HEK293T (cell line): ENCODE data around the gene FOXO3.

Experiments
- CTCF ChIA-PET: fragments of 350-600 bp; formaldehyde crosslinking; extraction: SDS; loops from one replicate; lab custom pipeline; 2021; ENCODE audit warnings: antibody characterized with exemption, inconsistent platforms; lab: Yijun Ruan, JAX
- POLR2A ChIA-PET: fragments of 350-600 bp; formaldehyde crosslinking; extraction: SDS; loops from one replicate; lab custom pipeline; 2020; ENCODE audit warnings: antibody characterized with exemption, inconsistent platforms; lab: Yijun Ruan, JAX
- DNase-seq: peaks from one replicate; pipeline ENCODE4 v3.0.0; 2012; ENCODE audit warnings: mixed read lengths; ENCODE audit errors: extremely low spot score
- ARNT ChIP-seq: fragments of 450-650 bp; IDR thresholded peaks from 2 replicates; pipeline ENCODE4 v1.6.1; 2017; ENCODE audit warnings: mild to moderate bottlenecking
- BHLHE40 ChIP-seq: fragments of 450-650 bp; IDR thresholded peaks from 2 replicates; pipeline ENCODE4 v1.6.1; 2016; ENCODE audit warnings: mild to moderate bottlenecking, moderate library complexity, borderline replicate concordance
- CTBP1 ChIP-seq: fragments of 450-650 bp; IDR thresholded peaks from 2 replicates; pipeline ENCODE4 v1.6.1; 2016; ENCODE audit warnings: borderline replicate concordance
- ELF4 ChIP-seq: fragments of 450-650 bp; IDR thresholded peaks from 2 replicates; pipeline ENCODE4 v1.6.1; 2017; ENCODE audit warnings: antibody characterized with exemption
- FOXA1 ChIP-seq: fragments of 450-650 bp; IDR thresholded peaks from 2 replicates; pipeline ENCODE4 v1.6.1; 2016; ENCODE audit warnings: mild to moderate bottlenecking
- FOXK2 ChIP-seq: fragments of 450-650 bp; IDR thresholded peaks from 2 replicates; pipeline ENCODE4 v1.6.1; 2016; ENCODE audit warnings: mild to moderate bottlenecking
- FOXM1 ChIP-seq: fragments of 450-650 bp; IDR thresholded peaks from 2 replicates; pipeline ENCODE4 v1.6.1; 2017; ENCODE audit warnings: mild to moderate bottlenecking, borderline replicate concordance
- HDGF ChIP-seq: fragments of 450-650 bp; IDR thresholded peaks from 2 replicates; pipeline ENCODE4 v1.6.1; 2017; ENCODE audit warnings: antibody characterized with exemption, borderline replicate concordance
- L3MBTL2 ChIP-seq: fragments of 450-650 bp; conservative IDR thresholded peaks from 2 replicates; pipeline ENCODE4 v1.6.1; 2016; ENCODE audit warnings: mild to moderate bottlenecking
- LEF1 ChIP-seq: fragments of 450-650 bp; IDR thresholded peaks from 2 replicates; pipeline ENCODE4 v1.6.1; 2017; ENCODE audit warnings: mild to moderate bottlenecking, borderline replicate concordance
- NFRKB ChIP-seq: fragments of 450-650 bp; IDR thresholded peaks from 2 replicates; pipeline ENCODE4 v1.6.1; 2016; ENCODE audit warnings: mild to moderate bottlenecking, moderate library complexity
- PKNOX1 ChIP-seq: fragments of 450-650 bp; IDR thresholded peaks from 2 replicates; pipeline ENCODE4 v1.6.1; 2016
- SP1 ChIP-seq: fragments of 450-650 bp; IDR thresholded peaks from 2 replicates; pipeline ENCODE4 v1.6.1; 2017
- SUZ12 ChIP-seq: fragments of 450-650 bp; IDR thresholded peaks from 2 replicates; pipeline ENCODE4 v1.6.1; 2016; ENCODE audit warnings: mild to moderate bottlenecking
- TARDBP ChIP-seq: fragments of 450-650 bp; IDR thresholded peaks from 2 replicates; pipeline ENCODE4 v1.6.1; 2016
- ZNF384 ChIP-seq: fragments of 450-650 bp; IDR thresholded peaks from 2 replicates; pipeline ENCODE4 v1.6.1; 2016

Gene FOXO3

GRCh38 chr6:108566406-108566805 is 5.7 kb downstream of the FOXO3 start:
- DNase-seq = no peak
- TF ChIP-seq CTBP1 (no peak), L3MBTL2 (no peak), ZNF384 (no peak), PKNOX1 (no peak), HDGF (no peak), FOXM1 (no peak), FOXK2 (no peak), FOXA1 (no peak), SP1 (no peak), ELF4 (no peak), SUZ12 (no peak), ARNT (no peak), TARDBP (no peak), BHLHE40 (no peak), NFRKB (no peak), LEF1 (no peak)
- CTCF ChIA-PET = interaction anchor here (0.7 to 1.0 kb wide), 2 partner anchors 45 to 136 kb away, joined by 3 read pairs; no protein-coding TSS in a partner anchor
- POLR2A ChIA-PET = no interaction called here

- ChIA-PET POLR2A (interaction anchor here (1.2 to 1.5 kb wide), 2 partner anchors 8 to 9 kb away, joined by 4 read pairs; no protein-coding TSS in a partner anchor), CTCF (no interaction called here)
- DNase-seq = no peak
- TF ChIP-seq SUZ12 (no peak), FOXM1 (no peak), FOXA1 (no peak), ZNF384 (no peak), CTBP1 (no peak), ELF4 (no peak), L3MBTL2 (no peak), HDGF (no peak), LEF1 (no peak), BHLHE40 (no peak), PKNOX1 (no peak), SP1 (no peak), ARNT (no peak), TARDBP (no peak), NFRKB (no peak), FOXK2 (no peak)
Measured at GRCh38 chr6:108568101-108568500, 7.4 kb downstream of the FOXO3 start.

GRCh38 chr6:108568551-108569305 is 8.0 kb downstream of the FOXO3 start:
- ChIA-PET POLR2A (no interaction called here), CTCF (no interaction called here)
- TF ChIP-seq HDGF (no peak), ELF4 (no peak)
- no peak for DNase-seq

GRCh38 chr6:108570517-108570916 is 9.8 kb downstream of the FOXO3 start:
- DNase-seq = no peak
- ChIA-PET CTCF (interaction anchor here (0.5 to 0.7 kb wide), 2 partner anchors 9 to 52 kb away, joined by 3 read pairs; no protein-coding TSS in a partner anchor), POLR2A (interaction anchor here (1.4 kb wide), 1 partner anchor 8 kb away, joined by 4 read pairs; no protein-coding TSS in a partner anchor)
- no peak for TF ChIP-seq ELF4
- no peak for TF ChIP-seq SUZ12
- no peak for TF ChIP-seq CTBP1

GRCh38 chr6:108574457-108575141 is 13.9 kb downstream of the FOXO3 start:
- ChIA-PET CTCF (no interaction called here), POLR2A (interaction anchor here (1.1 to 2.1 kb wide), 2 partner anchors 16 to 273 kb away, joined by 3 to 7 read pairs; partner anchors contain the start of gene ARMC2)
- no peak for DNase-seq
- TF ChIP-seq FOXK2 (no peak), FOXM1 (no peak), ELF4 (no peak)

- TF ChIP-seq SUZ12 (no peak), L3MBTL2 (no peak), SP1 (no peak), FOXA1 (no peak), CTBP1 (no peak), LEF1 (no peak), PKNOX1 (no peak), BHLHE40 (no peak), FOXK2 (no peak), NFRKB (no peak), ARNT (no peak), FOXM1 (no peak), ZNF384 (no peak), HDGF (no peak), TARDBP (no peak), ELF4 (no peak)
- ChIA-PET POLR2A (interaction anchor here (0.9 to 2.1 kb wide), 5 partner anchors 9 to 272 kb away, joined by 3 to 7 read pairs (median 4); partner anchors contain the start of gene ARMC2), CTCF (no interaction called here)
- no peak for DNase-seq
Measured at GRCh38 chr6:108575905-108576494, 15.3 kb downstream of the FOXO3 start.
